GM12878 (cell line): ENCODE data around the gene CYP2J2. TPM values are rescaled to one million over a fixed set of nuclear protein-coding genes. Genes with fewer than 3 reads are reported as not detected.
"Not testable (repeated sequence)": the region's sequence is repeated elsewhere in the genome, so short reads cannot be mapped to it uniquely, and the experiment has no call there.

Source experiments
- ATAC-seq: fragments of 200-7000 bp; cut with Tn5 transposase; 3 replicates; pipeline ENCODE4 v1.9.1; 2020; ENCODE audit warnings: mild to moderate bottlenecking, moderate library complexity
- BruUV-seq: library from RNA; stranded (reverse); fragments of 400-500 nt; replicated peaks from 2 replicates; lab custom pipeline; 2021; lab: Mats Ljungman, UMichigan
- CTCF ChIA-PET: fragments of 300-600 bp; sonication (Branson Sonifier 250); formaldehyde crosslinking; extraction: SDS; loops from one replicate; lab custom pipeline; 2021; ENCODE audit warnings: inconsistent platforms; lab: Yijun Ruan, JAX
- POLR2A ChIA-PET: fragments of 350-600 bp; formaldehyde crosslinking; extraction: SDS; loops from one replicate; lab custom pipeline; 2021; ENCODE audit warnings: inconsistent platforms; lab: Charles Lee
- RAD21 ChIA-PET: fragments of 300-600 bp; sonication (Branson Sonifier 250); formaldehyde crosslinking; loops from one replicate; lab custom pipeline; 2023; ENCODE audit warnings: antibody characterized with exemption; ENCODE audit not compliant: unreplicated experiment; lab: Charles Lee
- SMC1A ChIA-PET: fragments of 300-600 bp; sonication (Branson Sonifier 250); formaldehyde crosslinking; loops from one replicate; lab custom pipeline; 2023; ENCODE audit not compliant: unreplicated experiment, uncharacterized antibody; lab: Charles Lee
- DNase-seq: peaks from one replicate; pipeline ENCODE4 v3.0.0-alpha.2; 2011; ENCODE audit warnings: low read depth, low spot score
- FAIRE-seq: peaks from 3 replicates; lab custom pipeline; 2011; peaks lifted over from hg19 to GRCh38; lab: Jason Lieb, UNC
- H2AFZ ChIP-seq: 2 replicates; pipeline ENCODE4 v1.6.0; 2011; ENCODE audit warnings: low read depth, low read length, control low read depth; ENCODE audit not compliant: control insufficient read depth
- H3K27ac ChIP-seq: 2 replicates; pipeline ENCODE4 v1.5.1; 2011; ENCODE audit warnings: control low read depth; ENCODE audit not compliant: control insufficient read depth, insufficient read depth
- H3K27me3 ChIP-seq, 2 experiments: replicated peaks in 1 of 2; 2 replicates each; pipeline versions ENCODE4 v1.6.0 to v1.6.1; 2011; ENCODE audit warnings: low read length in 1 of 2; ENCODE audit not compliant: control insufficient read depth in 2 of 2, insufficient read depth in 2 of 2
- H3K36me3 ChIP-seq, 2 experiments: 2 replicates each; pipeline ENCODE4 v1.5.1; 2011; ENCODE audit warnings: low read length in 1 of 2; ENCODE audit not compliant: control insufficient read depth in 2 of 2, insufficient read depth in 2 of 2
- H3K4me1 ChIP-seq: 2 replicates; pipeline ENCODE4 v1.6.1; 2011; ENCODE audit warnings: mild to moderate bottlenecking, low read length, moderate library complexity, mixed read lengths; ENCODE audit not compliant: control insufficient read depth, insufficient read depth
- H3K4me2 ChIP-seq: 2 replicates; pipeline ENCODE4 v1.6.0; 2011; ENCODE audit warnings: control low read depth; ENCODE audit not compliant: control insufficient read depth, insufficient read depth
- H3K4me3 ChIP-seq: fragments of 200-600 bp; sonication (generic); 2 replicates; pipeline ENCODE4 v1.5.1; 2016
- H3K79me2 ChIP-seq: 2 replicates; pipeline ENCODE4 v1.6.0; 2011; ENCODE audit warnings: low read length; ENCODE audit not compliant: control insufficient read depth, insufficient read depth
- H3K9ac ChIP-seq: 2 replicates; pipeline ENCODE4 v1.8.0; 2011; ENCODE audit warnings: low read length, control low read depth, mixed read lengths; ENCODE audit not compliant: control insufficient read depth, insufficient read depth
- H3K9me3 ChIP-seq: replicated peaks from 3 replicates; pipeline ENCODE4 v1.5.1; 2011; ENCODE audit warnings: mild to moderate bottlenecking, low read length; ENCODE audit not compliant: control insufficient read depth, insufficient read depth
- H4K20me1 ChIP-seq: 2 replicates; pipeline ENCODE4 v1.6.0; 2011; ENCODE audit not compliant: control insufficient read depth, insufficient read depth
- EED ChIP-seq: sonication (generic); IDR thresholded peaks from 2 replicates; pipeline ENCODE4 v1.6.1; 2016; ENCODE audit warnings: antibody characterized with exemption, low read depth
- NR2C1 ChIP-seq: fragments of 450-650 bp; IDR thresholded peaks from 2 replicates; pipeline ENCODE4 v1.6.1; 2017; ENCODE audit warnings: antibody characterized with exemption, mild to moderate bottlenecking, moderate library complexity
- PAX5 ChIP-seq: IDR thresholded peaks from 2 replicates; pipeline ENCODE4 v1.6.1; 2011; ENCODE audit warnings: low read depth, low read length, borderline replicate concordance
- TAF1 ChIP-seq: IDR thresholded peaks from 2 replicates; pipeline ENCODE4 v1.6.1; 2011; ENCODE audit warnings: mild to moderate bottlenecking, low read depth, low read length, borderline replicate concordance
- TCF7 ChIP-seq: IDR thresholded peaks from 2 replicates; pipeline ENCODE4 v1.6.1; 2014; ENCODE audit warnings: antibody characterized with exemption, borderline replicate concordance
- WGBS: methylation state at CpG from one replicate; pipeline ENCODE4 v1.1.6; 2016; ENCODE audit warnings: low lambda C conversion rate; ENCODE audit not compliant: insufficient replicate concordance, insufficient coverage; ENCODE audit errors: missing lambda C conversion rate; 5-methylcytosine and 5-hydroxymethylcytosine counted together
- in situ Hi-C: fragments of 300-500 bp; cut with MboI; formaldehyde crosslinking; loops from 9 replicates; pipeline ENCODE4 v1.14.3; 2018; ENCODE audit warnings: mixed read lengths
- intact Hi-C: fragments of 100-400 bp; cut with micrococcal nuclease; formaldehyde crosslinking; loops from one replicate; pipeline ENCODE4 v1.14.2; 2022; ENCODE audit not compliant: unreplicated experiment
- polyA plus RNA-seq, 11 experiments: library from polyadenylated mRNA; depleted of rRNA in 4 of 11; unstranded in 6 of 11; stranded (reverse) in 5 of 11; fragments of >200 nt; fragmentation: Nextera tagmentation in 4 of 11; fragmentation: Illumina TruSeq in 1 of 11; extraction: Ambion mirVana in 4 of 11; extraction: Trizol in 1 of 11; gene quantifications; 1 replicate in 1 of 11; 2 replicates in 10 of 11; pipeline versions ENCODE4 v1.2.1 to v1.2.3, GENCODE V29; 2011 to 2016; ENCODE audit warnings: inconsistent platforms in 2 of 11, missing spikeins in 2 of 11, low read depth in 1 of 11
- total RNA-seq, 4 experiments: library from RNA; depleted of rRNA in 3 of 4; stranded (reverse); fragments of >200 nt in 3 of 4; fragmentation: Illumina TruSeq in 1 of 4; extraction: Trizol in 1 of 4; gene quantifications; 2 replicates each; pipeline versions ENCODE4 v1.2.1 to v1.2.3, GENCODE V29; 2013 to 2021
- TF ChIP-seq, protein P1 (sequence below): fragments of 450-650 bp; IDR thresholded peaks from 2 replicates; pipeline ENCODE4 v1.6.1; 2018; ENCODE audit warnings: borderline replicate concordance, mild to moderate bottlenecking; ENCODE audit not compliant: partially characterized antibody
- TF ChIP-seq, protein P2 (sequence below): fragments of 450-650 bp; IDR thresholded peaks from 2 replicates; pipeline ENCODE4 v1.6.1; 2016; ENCODE audit warnings: mild to moderate bottlenecking, moderate library complexity, borderline replicate concordance

Gene CYP2J2
- total and polyA plus RNA-seq, 10 of the 15 experiments (the other 5 are each of a cell fraction or from before 2014, with no cell fraction given), result 0.06 to 0.34 (median 0.10) TPM; not detected in 3

- BruUV-seq, result no TSS peak
These were observed 11.1 kb downstream of the CYP2J2 start for GRCh38 chr1:59915516-59915915.

GRCh38 chr1:59914791-59915286 lies 11.7 kb downstream of the CYP2J2 start:
- DNase-seq, FAIRE-seq, H3K9ac ChIP-seq, RAD21 ChIA-PET, H3K36me3 ChIP-seq, SMC1A ChIA-PET, ATAC-seq, H3K4me3 ChIP-seq, H3K9me3 ChIP-seq, POLR2A ChIA-PET, H2AFZ ChIP-seq, H4K20me1 ChIP-seq, in situ Hi-C loops, CTCF ChIA-PET, H3K4me1 ChIP-seq, BruUV-seq, H3K79me2 ChIP-seq, H3K27ac ChIP-seq, intact Hi-C loops, H3K4me2 ChIP-seq, H3K27me3 ChIP-seq: not testable (repeated sequence)
- WGBS, result 33% methylated on average over 7 of the region's 7 CpGs

More at GRCh38 chr1:59915516-59915915, 11.1 kb downstream of the CYP2J2 start:
- 7% methylated on average over 1 of the region's 1 CpG for WGBS
- RAD21 ChIA-PET, result no interaction called here
- DNase-seq (no peak), ATAC-seq (no peak), FAIRE-seq (no peak)
- POLR2A ChIA-PET, result interaction anchor here (0.6 kb wide), 1 partner anchor 315 kb away, joined by 3 read pairs; no protein-coding TSS in a partner anchor
- H3K79me2 ChIP-seq, result no peaks in the 10 kb centered on the region
- no peak overlapping the region for H3K4me3 ChIP-seq
- no peaks in the 10 kb centered on the region for H4K20me1 ChIP-seq
- CTCF ChIA-PET, result no interaction called here
- no peak overlapping the region for H3K4me2 ChIP-seq
- H3K27ac ChIP-seq, result no peak overlapping the region
- H3K36me3 ChIP-seq, result no peaks in the 10 kb centered on the region
- intact Hi-C loops, result no loop called here
- in situ Hi-C loops, result no loop called here
- SMC1A ChIA-PET, result no interaction called here
- no peak overlapping the region for H3K9ac ChIP-seq
- H2AFZ ChIP-seq, result no peak overlapping the region
- TF ChIP-seq PAX5 (no peak), EED (no peak), NR2C1 (no peak), TAF1 (no peak), TCF7 (no peak)
- TF ChIP-seq, protein P1, sequence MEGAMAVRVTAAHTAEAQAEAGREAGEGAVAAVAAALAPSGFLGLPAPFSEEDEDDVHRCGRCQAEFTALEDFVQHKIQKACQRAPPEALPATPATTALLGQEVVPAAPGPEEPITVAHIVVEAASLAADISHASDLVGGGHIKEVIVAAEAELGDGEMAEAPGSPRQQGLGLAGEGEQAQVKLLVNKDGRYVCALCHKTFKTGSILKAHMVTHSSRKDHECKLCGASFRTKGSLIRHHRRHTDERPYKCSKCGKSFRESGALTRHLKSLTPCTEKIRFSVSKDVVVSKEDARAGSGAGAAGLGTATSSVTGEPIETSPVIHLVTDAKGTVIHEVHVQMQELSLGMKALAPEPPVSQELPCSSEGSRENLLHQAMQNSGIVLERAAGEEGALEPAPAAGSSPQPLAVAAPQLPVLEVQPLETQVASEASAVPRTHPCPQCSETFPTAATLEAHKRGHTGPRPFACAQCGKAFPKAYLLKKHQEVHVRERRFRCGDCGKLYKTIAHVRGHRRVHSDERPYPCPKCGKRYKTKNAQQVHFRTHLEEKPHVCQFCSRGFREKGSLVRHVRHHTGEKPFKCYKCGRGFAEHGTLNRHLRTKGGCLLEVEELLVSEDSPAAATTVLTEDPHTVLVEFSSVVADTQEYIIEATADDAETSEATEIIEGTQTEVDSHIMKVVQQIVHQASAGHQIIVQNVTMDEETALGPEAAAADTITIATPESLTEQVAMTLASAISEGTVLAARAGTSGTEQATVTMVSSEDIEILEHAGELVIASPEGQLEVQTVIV, result no peak
- TF ChIP-seq, protein P2, sequence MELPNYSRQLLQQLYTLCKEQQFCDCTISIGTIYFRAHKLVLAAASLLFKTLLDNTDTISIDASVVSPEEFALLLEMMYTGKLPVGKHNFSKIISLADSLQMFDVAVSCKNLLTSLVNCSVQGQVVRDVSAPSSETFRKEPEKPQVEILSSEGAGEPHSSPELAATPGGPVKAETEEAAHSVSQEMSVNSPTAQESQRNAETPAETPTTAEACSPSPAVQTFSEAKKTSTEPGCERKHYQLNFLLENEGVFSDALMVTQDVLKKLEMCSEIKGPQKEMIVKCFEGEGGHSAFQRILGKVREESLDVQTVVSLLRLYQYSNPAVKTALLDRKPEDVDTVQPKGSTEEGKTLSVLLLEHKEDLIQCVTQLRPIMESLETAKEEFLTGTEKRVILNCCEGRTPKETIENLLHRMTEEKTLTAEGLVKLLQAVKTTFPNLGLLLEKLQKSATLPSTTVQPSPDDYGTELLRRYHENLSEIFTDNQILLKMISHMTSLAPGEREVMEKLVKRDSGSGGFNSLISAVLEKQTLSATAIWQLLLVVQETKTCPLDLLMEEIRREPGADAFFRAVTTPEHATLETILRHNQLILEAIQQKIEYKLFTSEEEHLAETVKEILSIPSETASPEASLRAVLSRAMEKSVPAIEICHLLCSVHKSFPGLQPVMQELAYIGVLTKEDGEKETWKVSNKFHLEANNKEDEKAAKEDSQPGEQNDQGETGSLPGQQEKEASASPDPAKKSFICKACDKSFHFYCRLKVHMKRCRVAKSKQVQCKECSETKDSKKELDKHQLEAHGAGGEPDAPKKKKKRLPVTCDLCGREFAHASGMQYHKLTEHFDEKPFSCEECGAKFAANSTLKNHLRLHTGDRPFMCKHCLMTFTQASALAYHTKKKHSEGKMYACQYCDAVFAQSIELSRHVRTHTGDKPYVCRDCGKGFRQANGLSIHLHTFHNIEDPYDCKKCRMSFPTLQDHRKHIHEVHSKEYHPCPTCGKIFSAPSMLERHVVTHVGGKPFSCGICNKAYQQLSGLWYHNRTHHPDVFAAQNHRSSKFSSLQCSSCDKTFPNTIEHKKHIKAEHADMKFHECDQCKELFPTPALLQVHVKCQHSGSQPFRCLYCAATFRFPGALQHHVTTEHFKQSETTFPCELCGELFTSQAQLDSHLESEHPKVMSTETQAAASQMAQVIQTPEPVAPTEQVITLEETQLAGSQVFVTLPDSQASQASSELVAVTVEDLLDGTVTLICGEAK, result no peak
- H3K9me3 ChIP-seq, result no peaks in the 10 kb centered on the region; the same call in 2 of the 3 replicates
- H3K27me3 ChIP-seq, result no peaks in the 10 kb centered on the region
- no peaks in the 10 kb centered on the region for H3K4me1 ChIP-seq
